Spleen (tissue), 11 donors: ENCODE data around the gene NHLRC3. TPM values are rescaled to one million over a fixed set of nuclear protein-coding genes. Genes with fewer than 3 reads are reported as not detected.

Experiments used
- DNase-seq: peaks from one replicate; pipeline ENCODE4 v3.0.0-alpha.2; 2020
- H3K27ac ChIP-seq, 8 donors: fragments of 200-600 bp; sonication (generic) in 7 of 8; 1 replicate in 4 of 8; 2 replicates in 4 of 8; pipeline versions ENCODE4 v1.5.0 to v1.8.0; 2016 to 2021; ENCODE audit warnings: inconsistent platforms in 4 of 8, mild to moderate bottlenecking in 4 of 8, moderate library complexity in 1 of 8
- H3K27me3 ChIP-seq, 7 donors: fragments of 200-600 bp; sonication (generic) in 6 of 7; replicated peaks in 1 of 7; 1 replicate in 4 of 7; 2 replicates in 3 of 7; pipeline versions ENCODE4 v1.5.0 to v1.8.0; 2016 to 2021; ENCODE audit warnings: inconsistent platforms in 3 of 7, mild to moderate bottlenecking in 1 of 7
- H3K36me3 ChIP-seq, 6 donors: fragments of 200-600 bp; sonication (generic) in 5 of 6; 1 replicate in 4 of 6; 2 replicates in 2 of 6; pipeline versions ENCODE4 v1.5.0 to v1.8.0; 2016 to 2021; ENCODE audit warnings: inconsistent platforms in 2 of 6
- H3K4me1 ChIP-seq, 6 donors: fragments of 200-600 bp; sonication (generic) in 5 of 6; 1 replicate in 3 of 6; 2 replicates in 3 of 6; pipeline versions ENCODE4 v1.5.0 to v1.8.0; 2016 to 2021; ENCODE audit warnings: inconsistent platforms in 3 of 6
- H3K4me3 ChIP-seq, 8 donors: fragments of 200-600 bp; sonication (generic) in 7 of 8; 1 replicate in 4 of 8; 2 replicates in 4 of 8; pipeline versions ENCODE4 v1.5.0 to v1.8.0; 2016 to 2021; ENCODE audit warnings: inconsistent platforms in 4 of 8, mild to moderate bottlenecking in 4 of 8, moderate library complexity in 2 of 8
- H3K9me3 ChIP-seq, 8 donors: fragments of 200-600 bp; sonication (generic) in 7 of 8; 1 replicate in 4 of 8; 2 replicates in 4 of 8; pipeline versions ENCODE4 v1.5.0 to v1.8.0; 2016 to 2021; ENCODE audit warnings: inconsistent platforms in 4 of 8
- POLR2A ChIP-seq, 3 donors: fragments of 450-650 bp; IDR thresholded peaks; one replicate each; pipeline ENCODE4 v1.5.1; 2017; ENCODE audit warnings: antibody characterized with exemption in 3 of 3, mild to moderate bottlenecking in 1 of 3
- POLR2AphosphoS5 ChIP-seq, 3 donors: sonication (generic); formaldehyde crosslinking; IDR thresholded peaks; one replicate each; pipeline ENCODE4 v1.5.1; 2017; ENCODE audit warnings: antibody characterized with exemption in 3 of 3
- WGBS, 5 donors: extraction: QIAGEN DNeasy Blood & Tissue Kit in 3 of 5; methylation state at CpG; one replicate each; pipeline versions ENCODE4 v1.1.5 to v1.1.7; 2013 to 2018; 5-methylcytosine and 5-hydroxymethylcytosine counted together
- intact Hi-C: fragments of 100-400 bp; cut with DNase I; formaldehyde crosslinking; loops from one replicate; pipeline ENCODE4 v1.15.0; 2023; ENCODE audit warnings: low total_unique reads
- polyA plus RNA-seq, 3 donors: library from polyadenylated mRNA; stranded (reverse); fragments of 200-250 nt; gene quantifications; one replicate each; pipeline ENCODE4 v1.2.1, GENCODE V29; 2013
- total RNA-seq, 7 donors: library from RNA; depleted of rRNA in 3 of 7; stranded (reverse); fragments of >200 nt in 3 of 7; fragmentation: NEBNext Ultra II Directional in 4 of 7; extraction: Animal tissue kit (Norgen Biotek cat#: 25700) in 4 of 7; gene quantifications; one replicate each; pipeline versions ENCODE4 v1.1.0 to v1.2.1, GENCODE V29; 2016 to 2021
- TF ChIP-seq, protein P1 (sequence below), 11 experiments: fragments of 200-600 bp in 7 of 11; fragments of 450-650 bp in 4 of 11; sonication (generic) in 4 of 11; IDR thresholded peaks in 8 of 11; conservative IDR thresholded peaks in 3 of 11; 1 replicate in 7 of 11; 2 replicates in 4 of 11; pipeline versions ENCODE4 v1.4.0 to v1.8.0; 2016 to 2021; ENCODE audit warnings: antibody characterized with exemption in 11 of 11, inconsistent platforms in 4 of 11, mild to moderate bottlenecking in 1 of 11
- donor health status: healthy with polysubstance abuse.
- donor health status: DM: no; HTN: no; CAD: no; lungs with moderate emphysema.
- donor health status: DM: no; HTN: no; CAD: no.
- donor health status: Bipolar disorder and iron deficiency.
- donor health status: healthy.
- donor health status: DM: no; HTN: no; CAD: no.
- donor health status: DM: yes; HTN: yes; CAD: no.

The NHLRC3 gene
- total and polyA plus RNA-seq, 10 donors: 10.1 to 51.7 (median 35.5) TPM

DNA sequence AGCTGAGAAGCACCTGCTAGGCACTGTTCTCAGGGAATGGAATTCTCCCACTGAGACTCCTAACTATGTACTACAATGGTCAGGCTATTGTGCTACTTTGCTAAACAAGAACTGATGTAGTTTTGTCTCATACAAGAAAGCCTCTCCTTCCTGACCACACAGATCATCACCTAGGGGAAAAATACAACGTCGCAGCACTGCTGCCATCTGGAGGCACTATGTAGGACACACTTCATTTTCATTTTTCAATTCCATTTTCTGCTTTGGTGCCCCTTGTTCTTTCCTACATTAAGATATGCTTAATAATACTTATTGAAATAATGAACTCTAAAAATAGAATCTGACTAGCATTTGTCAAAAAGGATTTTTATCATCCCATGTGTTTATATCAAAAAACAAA is 21.5 kb upstream of the NHLRC3 start:
- no peak overlapping the region for H3K27ac ChIP-seq
- intact Hi-C loops: no loop called here
- DNase-seq: no peak
- no peak for TF ChIP-seq POLR2A (IDR thresholded peaks at IDR 0.05)
- TF ChIP-seq, protein P1, sequence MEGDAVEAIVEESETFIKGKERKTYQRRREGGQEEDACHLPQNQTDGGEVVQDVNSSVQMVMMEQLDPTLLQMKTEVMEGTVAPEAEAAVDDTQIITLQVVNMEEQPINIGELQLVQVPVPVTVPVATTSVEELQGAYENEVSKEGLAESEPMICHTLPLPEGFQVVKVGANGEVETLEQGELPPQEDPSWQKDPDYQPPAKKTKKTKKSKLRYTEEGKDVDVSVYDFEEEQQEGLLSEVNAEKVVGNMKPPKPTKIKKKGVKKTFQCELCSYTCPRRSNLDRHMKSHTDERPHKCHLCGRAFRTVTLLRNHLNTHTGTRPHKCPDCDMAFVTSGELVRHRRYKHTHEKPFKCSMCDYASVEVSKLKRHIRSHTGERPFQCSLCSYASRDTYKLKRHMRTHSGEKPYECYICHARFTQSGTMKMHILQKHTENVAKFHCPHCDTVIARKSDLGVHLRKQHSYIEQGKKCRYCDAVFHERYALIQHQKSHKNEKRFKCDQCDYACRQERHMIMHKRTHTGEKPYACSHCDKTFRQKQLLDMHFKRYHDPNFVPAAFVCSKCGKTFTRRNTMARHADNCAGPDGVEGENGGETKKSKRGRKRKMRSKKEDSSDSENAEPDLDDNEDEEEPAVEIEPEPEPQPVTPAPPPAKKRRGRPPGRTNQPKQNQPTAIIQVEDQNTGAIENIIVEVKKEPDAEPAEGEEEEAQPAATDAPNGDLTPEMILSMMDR (IDR thresholded peaks at IDR 0.05 in 8 of 11, conservative IDR thresholded peaks at IDR 0.05 in 3 of 11): peak in 2 of 11 experiments; percentile 34 to 37
- peaks cover 6 to 100% (median 76%) of the 10 kb centered on the region in 6 donors for H3K36me3 ChIP-seq
- 10 to 29% (median 16%) methylated on average over 2 of the region's 2 CpGs for WGBS, 5 donors
- H3K4me3 ChIP-seq: no peak overlapping the region
- no peaks in the 10 kb centered on the region for H3K4me1 ChIP-seq
- H3K9me3 ChIP-seq: no peaks in the 10 kb centered on the region
- no peaks in the 10 kb centered on the region for H3K27me3 ChIP-seq

DNA sequence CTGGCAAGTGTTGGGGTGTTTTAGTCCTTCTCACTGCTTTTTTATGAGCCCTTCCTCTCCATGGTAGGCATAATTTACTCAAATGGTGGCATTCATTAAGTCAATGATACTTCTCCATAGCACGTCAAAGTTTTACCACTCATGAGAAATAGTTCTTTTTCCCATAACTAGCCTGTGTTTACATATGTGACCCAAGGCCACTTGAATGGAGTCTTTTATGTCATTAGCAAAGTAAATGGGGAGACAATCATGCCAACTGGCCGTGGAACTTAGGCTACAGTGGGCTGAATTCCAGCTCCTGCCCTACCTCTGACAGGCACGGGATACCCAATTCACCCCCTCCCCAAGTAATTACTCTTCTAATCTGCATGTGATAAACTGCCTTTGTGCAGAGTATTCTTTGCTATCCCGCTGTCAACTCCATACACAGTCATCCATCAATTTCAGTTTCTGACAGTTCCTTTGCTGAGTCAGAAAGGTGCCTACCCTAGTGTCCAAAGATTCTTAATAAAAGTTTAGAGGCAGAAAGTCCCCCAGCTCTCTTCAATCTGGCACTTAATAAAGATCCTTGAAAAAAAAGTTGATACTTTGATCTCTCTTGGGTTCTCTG is 17.3 kb upstream of the NHLRC3 start:
- H3K36me3 ChIP-seq: peaks cover 0 to 100% (median 72%) of the 10 kb centered on the region in 6 donors
- 92 to 96% (median 93%) methylated on average over 4 of the region's 4 CpGs for WGBS, 5 donors
- DNase-seq: no peak

DNA sequence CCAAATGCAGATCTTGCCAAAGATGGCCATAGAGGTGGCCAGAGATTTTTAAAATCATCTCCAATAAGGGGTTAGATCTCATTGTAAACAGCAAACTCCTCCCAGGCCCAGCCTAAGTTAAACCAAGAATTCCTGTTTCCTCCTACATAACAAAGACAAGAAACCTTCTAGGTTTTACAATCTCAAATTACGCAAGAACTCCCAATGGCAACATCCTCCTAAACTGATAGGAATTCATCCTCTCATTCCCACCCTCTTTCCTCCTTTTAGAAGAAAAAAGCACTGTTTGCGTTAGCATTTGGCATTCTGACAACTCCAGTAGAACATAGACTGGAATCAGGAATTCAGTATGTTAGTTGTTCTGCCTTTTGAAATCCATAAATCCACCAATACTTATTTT is 14.9 kb upstream of the NHLRC3 start:
- Histone ChIP-seq H3K27ac (no peak overlapping the region), H3K27me3 (no peaks in the 10 kb centered on the region), H3K9me3 (no peaks in the 10 kb centered on the region), H3K4me1 (no peaks in the 10 kb centered on the region), H3K36me3 (peaks cover 0 to 100% (median 76%) of the 10 kb centered on the region in 6 donors), H3K4me3 (no peak overlapping the region)
- DNase-seq: no peak
- intact Hi-C loops: no loop called here
- TF ChIP-seq, protein P1 (IDR thresholded peaks at IDR 0.05 in 8 of 11, conservative IDR thresholded peaks at IDR 0.05 in 3 of 11): no peak
- no peak for TF ChIP-seq POLR2AphosphoS5 (IDR thresholded peaks at IDR 0.05)
- no peak for TF ChIP-seq POLR2A (IDR thresholded peaks at IDR 0.05)
- WGBS, 5 donors: 84 to 96% (median 92%) methylated on average over 2 of the region's 2 CpGs

More for the DNA sequence above, 17.3 kb upstream of the NHLRC3 start:
- intact Hi-C loops: no loop called here
- no peaks in the 10 kb centered on the region for H3K27me3 ChIP-seq
- no peaks in the 10 kb centered on the region for H3K4me1 ChIP-seq
- TF ChIP-seq POLR2AphosphoS5 (IDR thresholded peaks at IDR 0.05): no peak
- H3K27ac ChIP-seq: no peak overlapping the region
- no peak overlapping the region for H3K4me3 ChIP-seq
- no peaks in the 10 kb centered on the region for H3K9me3 ChIP-seq

DNA sequence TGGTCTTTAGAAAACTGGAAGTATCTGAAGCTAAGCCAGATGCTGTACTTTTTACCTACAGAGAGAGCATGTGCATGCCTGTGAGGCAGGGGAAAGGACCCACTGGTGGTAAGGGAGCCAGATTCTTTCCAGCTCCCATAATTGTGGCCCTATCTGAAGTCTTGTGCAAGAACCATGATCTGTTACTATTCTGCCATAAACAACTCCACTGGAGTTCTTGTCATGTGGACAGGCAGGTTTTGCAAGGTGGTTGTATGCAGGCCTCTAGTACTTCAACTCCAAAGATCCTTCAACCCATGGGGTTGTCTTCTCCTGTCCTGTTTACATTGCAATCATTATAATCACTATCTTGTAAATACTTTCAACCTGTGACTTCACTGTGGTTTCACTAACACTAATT is 14.5 kb upstream of the NHLRC3 start:
- no peak for DNase-seq
- Histone ChIP-seq H3K27ac (no peak overlapping the region), H3K27me3 (no peaks in the 10 kb centered on the region), H3K36me3 (peaks cover 0 to 100% (median 79%) of the 10 kb centered on the region in 6 donors), H3K4me1 (no peaks in the 10 kb centered on the region), H3K9me3 (no peaks in the 10 kb centered on the region), H3K4me3 (no peak overlapping the region)
- intact Hi-C loops: no loop called here
- TF ChIP-seq, protein P1 (IDR thresholded peaks at IDR 0.05 in 8 of 11, conservative IDR thresholded peaks at IDR 0.05 in 3 of 11): no peak
- TF ChIP-seq POLR2AphosphoS5 (IDR thresholded peaks at IDR 0.05) (no peak), POLR2A (IDR thresholded peaks at IDR 0.05) (no peak)
